GM19467 (cell line): ENCODE data around the gene KLHL33.

ENCODE experiments used
- ATAC-seq: cut with Tn5 transposase; IDR thresholded peaks from one replicate; pipeline ENCODE4 v1.9.1; 2021; ENCODE audit warnings: mild to moderate bottlenecking, moderate library complexity; ENCODE audit not compliant: unreplicated experiment

Gene KLHL33

GRCh38 chr14:20435582-20436362 is at the start of gene KLHL33:
Gene KLHL33 (minus strand): TSS chr14:20436166. CDS start chr14:20435811, 355 bp downstream.
- no peak for ATAC-seq

GRCh38 chr14:20482382-20482781 is 46.4 kb upstream of the KLHL33 start:
- no peak for ATAC-seq

GRCh38 chr14:20478894-20479293 is 42.9 kb upstream of the KLHL33 start:
- ATAC-seq = no peak

- ATAC-seq = no peak
These were observed 41.4 kb upstream of the KLHL33 start for GRCh38 chr14:20477211-20477876.

- ATAC-seq = no peak
These were observed 40.8 kb upstream of the KLHL33 start for GRCh38 chr14:20476776-20477175.

GRCh38 chr14:20472536-20473169 is 36.7 kb upstream of the KLHL33 start:
- no peak for ATAC-seq

- no peak for ATAC-seq
These were observed 34.6 kb upstream of the KLHL33 start for GRCh38 chr14:20470603-20470901.

- peak; percentile 26 for ATAC-seq
These were observed 34.1 kb upstream of the KLHL33 start for GRCh38 chr14:20469890-20470602.

- peak; percentile 95 for ATAC-seq
These were observed 33.4 kb upstream of the KLHL33 start, which contains the start of gene PNP for GRCh38 chr14:20469242-20469889. Gene PNP (plus strand): TSS chr14:20469406. CDS start chr14:20469525, 119 bp downstream.

- ATAC-seq = no peak
These were observed 32.8 kb upstream of the KLHL33 start for GRCh38 chr14:20468764-20469241.

GRCh38 chr14:20461225-20462141 is 25.5 kb upstream of the KLHL33 start, which contains the start of gene PIP4P1:
Gene PIP4P1 (minus strand): TSS chr14:20461434. CDS start chr14:20461325, 109 bp downstream.
- ATAC-seq = peak; percentile 95

- ATAC-seq = peak; percentile 2
These were observed 24.7 kb upstream of the KLHL33 start for GRCh38 chr14:20460458-20461224.

GRCh38 chr14:20458031-20458789 is 22.2 kb upstream of the KLHL33 start:
- ATAC-seq = no peak

GRCh38 chr14:20456971-20457370 is 21.0 kb upstream of the KLHL33 start:
- no peak for ATAC-seq

GRCh38 chr14:20455355-20456300 is 19.7 kb upstream of the KLHL33 start:
- peak; percentile 36 for ATAC-seq

- ATAC-seq = peak; percentile 82
These were observed 18.8 kb upstream of the KLHL33 start, which contains the start of the genes APEX1 and OSGEP for GRCh38 chr14:20454516-20455354. Gene APEX1 (plus strand): TSS chr14:20455226. CDS start chr14:20455646, 420 bp downstream. Gene OSGEP (minus strand): TSS chr14:20454812. CDS start chr14:20454683, 129 bp downstream.
